ENCODE measurements around the gene RNASE8.

The RNASE8 gene

DNA sequence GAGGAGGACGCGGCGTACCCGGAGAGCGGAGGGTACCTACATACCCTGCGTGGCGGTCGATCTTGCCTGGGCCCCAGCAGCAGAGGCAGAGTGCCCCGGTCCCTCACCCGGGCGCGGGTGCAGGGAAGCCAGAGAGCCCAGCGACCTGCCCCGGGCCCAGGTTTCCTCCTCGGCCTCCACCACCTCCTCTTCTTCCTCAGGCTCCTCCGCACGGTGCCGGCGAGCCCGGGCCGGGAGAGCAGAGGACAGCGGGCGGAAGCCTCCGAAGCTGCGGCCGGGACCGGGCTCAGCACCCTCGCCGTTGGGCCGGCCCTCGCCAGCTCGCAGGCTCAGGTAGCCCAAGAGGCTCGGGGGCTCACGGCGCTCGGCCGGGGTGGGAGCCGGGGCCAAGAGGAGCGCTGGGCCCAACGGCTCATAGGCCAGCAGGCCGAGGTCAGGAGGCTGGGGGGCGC is 34.2 kb downstream of the RNASE8 start:
- no peak for DNase-seq (ENCODE audit: low read depth in 2 of 3, low spot score in 1 of 3)

DNA sequence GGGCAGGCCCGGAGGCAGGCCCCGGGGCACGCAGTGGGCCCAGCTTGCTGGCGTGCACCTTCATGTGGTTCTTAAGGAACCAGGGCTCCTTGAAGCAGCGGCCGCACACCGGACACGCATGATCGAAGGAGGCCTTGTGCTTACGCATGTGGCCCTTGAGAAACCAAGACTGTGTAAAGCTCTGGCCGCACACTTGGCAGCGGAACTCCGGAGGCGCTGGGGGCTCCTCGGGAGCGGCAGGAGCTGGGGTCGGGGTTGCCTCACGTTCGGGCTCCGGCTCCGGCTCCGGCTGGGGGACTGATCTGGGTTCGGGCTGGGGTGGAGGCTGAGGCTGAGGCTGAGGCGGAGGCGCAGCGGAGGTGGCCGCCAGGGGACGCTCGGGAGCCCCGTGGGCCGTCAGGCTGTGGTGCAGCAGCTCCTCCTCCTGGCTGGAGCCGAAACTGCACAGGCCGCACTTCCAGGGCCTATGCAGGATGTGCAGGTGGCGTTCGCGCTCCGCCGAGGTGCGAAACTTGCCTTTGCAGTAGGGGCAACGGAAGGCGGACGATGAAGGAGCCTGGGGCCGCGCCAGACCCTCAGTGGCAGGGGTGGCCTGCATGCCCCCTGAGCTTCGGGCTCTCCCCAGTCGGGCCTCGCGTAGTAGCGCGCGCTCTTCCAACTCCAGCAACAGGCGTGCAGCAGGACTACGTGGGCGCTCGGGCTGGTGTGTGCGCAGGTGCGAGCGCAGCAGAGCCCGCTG is 34.8 kb downstream of the RNASE8 start:
- peak; percentile 83 to 96 (median 87) for DNase-seq (ENCODE audit: low read depth in 2 of 3, low spot score in 1 of 3)

DNA sequence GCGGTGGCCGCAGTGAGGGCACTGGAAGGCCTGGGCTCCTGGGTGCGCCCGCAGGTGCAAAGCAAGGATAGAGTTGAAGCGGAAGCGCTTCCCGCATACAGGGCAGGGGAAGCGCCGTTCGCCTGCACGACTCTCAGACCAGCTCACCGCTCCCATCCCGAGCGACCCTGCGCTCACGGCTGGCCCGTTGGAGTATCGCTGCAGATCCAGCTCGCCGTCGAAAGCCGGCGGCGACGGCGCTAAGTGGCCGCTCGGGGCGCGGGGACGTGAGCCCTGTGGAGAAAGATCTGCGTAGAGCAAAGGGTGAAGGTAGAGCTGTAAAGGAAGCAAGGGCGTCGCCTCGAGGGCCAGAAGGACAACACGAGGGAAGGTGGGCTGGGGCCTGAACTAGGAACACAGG is 35.4 kb downstream of the RNASE8 start:
- no peak for DNase-seq (ENCODE audit: low read depth in 2 of 3, low spot score in 1 of 3)

DNA sequence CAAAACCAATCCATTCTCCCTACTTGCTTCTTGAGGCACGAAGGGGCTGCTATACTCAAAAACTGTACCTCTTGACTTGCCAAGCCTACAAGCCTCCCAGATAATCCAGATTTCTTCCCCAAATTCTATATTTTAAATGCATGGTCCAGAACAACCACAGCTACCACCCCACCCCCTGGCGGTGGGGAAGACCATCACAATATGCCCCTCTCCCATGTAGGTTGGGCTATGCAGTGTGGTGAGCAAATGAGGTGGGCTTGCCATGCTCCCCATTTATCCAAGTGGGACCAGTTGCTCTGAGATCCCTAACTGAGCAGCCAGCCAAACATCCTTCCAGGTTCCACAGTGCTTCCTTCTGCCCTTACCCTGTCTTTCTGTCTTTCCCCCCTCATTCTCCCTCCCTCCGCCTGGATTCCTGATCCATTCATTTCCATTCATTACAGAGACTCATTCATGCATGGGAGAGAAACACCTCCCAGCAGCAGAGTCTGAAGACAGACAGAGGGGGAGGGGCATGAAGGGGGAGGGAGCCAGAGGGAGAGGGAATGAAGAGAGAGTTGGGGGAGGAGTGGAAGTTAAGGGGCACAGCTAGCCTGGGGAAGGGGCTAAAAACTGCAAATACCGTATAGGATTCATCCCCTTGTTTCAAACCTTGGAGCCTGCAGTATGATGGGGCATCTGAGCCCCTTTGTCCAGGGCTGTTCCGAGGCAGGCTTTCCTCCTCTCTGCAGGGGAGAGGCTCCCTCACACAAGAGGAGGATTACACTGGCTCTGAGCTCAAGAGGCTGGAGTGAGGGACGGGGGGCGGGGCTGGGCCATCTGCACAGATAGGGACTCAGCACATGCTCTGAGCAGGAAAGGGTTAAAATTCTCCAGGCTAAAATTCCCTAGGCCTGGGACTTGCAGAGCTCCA is 36.4 kb downstream of the RNASE8 start:
- DNase-seq (ENCODE audit: low read depth in 2 of 3, low spot score in 1 of 3) = no peak

DNA sequence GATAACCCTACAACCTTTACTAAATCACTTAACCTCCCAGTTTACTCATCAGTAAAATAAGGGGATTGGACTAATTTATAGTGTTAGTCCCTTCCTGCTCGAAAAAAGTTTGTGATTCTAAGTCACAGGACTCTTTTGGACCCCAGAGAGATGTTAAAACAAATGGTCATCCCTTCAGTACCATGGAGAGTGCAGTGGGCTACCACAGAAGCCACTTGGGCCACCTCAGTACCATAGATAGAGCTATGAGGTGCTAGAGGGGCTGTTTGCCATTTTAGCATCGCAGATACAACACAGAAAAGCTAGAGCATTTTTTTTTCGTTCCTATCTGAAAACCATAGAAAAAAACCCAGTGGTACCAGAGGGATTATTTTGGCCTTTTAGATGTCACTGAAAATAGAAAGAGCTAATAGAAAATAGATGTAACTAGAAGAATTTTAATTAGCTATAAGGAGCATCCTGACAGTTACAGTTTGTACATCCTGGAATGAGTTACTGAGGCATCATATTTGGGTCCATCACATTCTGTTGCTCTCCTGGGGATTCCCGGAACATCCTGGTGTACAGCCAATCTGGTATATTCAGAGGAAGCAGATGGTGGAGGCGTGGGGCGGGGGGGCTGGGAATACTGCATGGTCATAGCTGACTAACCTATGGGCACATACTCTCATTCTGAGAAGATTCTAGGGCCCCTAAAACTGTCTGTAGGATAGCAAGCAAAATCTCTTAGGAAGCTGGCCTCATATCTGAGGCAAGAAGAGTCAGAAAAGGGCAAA is 38.0 kb downstream of the RNASE8 start:
- no peak for DNase-seq (ENCODE audit: low read depth in 2 of 3, low spot score in 1 of 3)

DNA sequence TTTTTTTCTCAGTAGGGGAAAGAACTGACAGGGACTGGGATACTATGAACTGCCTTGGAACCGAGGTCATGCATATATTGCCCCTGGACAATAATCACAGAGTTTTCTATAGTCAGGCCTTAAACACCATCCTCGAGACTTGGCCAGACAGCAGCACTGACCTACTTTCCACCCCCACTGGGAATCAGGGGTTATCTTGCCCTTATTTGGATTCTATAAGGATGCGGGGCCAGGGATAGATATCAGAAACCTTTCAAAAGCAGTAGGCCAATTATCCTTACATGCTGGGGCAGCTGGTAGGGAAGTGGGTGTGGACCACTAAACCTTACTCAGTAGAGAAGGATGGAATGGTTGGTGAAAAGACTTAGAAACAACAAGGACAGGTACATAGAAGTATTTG is 38.8 kb downstream of the RNASE8 start:
- DNase-seq (ENCODE audit: low read depth in 2 of 3, low spot score in 1 of 3) = no peak

DNA sequence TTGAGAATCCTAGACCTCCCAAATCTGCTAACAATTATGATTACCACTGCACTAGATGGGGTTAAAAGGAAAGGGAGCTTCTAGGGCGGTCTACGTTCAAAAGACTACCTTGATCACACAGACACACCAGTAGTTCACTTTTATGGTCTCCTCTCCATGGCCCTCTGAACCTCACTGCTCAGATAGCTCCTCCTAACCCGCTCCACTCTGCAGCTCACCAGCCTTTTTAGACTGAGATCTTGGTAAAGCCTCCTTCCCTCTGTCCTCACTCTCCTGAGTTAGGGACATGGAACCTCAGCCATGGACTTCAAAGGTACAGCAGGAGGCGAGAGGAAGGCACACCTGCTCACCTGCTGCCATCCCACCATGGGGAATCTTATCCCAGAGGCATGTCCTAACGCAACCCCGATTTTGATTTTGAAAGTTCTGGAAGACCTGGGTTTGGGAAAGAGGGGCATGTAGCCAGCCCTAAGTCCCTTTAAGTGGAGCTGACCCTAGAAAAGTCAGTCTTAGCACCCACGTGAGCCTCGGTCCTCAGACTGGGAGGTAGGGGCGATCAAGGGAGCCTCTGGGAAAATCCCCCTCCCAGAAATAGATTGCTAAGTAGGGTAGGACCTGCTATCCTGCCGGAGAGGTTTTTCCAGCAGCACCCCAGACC is 39.5 kb downstream of the RNASE8 start:
- no peak for DNase-seq (ENCODE audit: low read depth in 2 of 3, low spot score in 1 of 3)

DNA sequence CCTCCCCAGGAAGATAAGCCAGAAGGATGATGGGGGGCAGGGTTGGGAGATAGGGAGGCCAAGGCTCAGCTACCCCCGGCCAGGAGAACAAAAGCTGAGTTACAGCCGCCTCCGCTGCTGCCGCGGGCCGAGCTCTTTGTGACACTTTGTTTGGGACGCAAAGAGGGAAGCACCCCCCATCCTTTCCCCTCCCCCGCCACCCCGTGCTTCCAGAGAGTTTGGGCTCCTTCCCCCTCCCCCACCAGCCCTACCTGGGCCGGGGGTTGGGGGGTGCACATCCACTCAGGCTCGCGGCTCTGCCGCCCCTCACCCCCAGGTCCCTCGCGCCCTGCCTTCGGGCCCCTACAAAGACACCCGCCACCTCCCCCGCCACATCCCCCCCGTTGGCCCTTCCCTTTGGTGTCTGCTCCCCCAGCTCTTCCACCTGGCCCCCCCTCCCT is 40.0 kb downstream of the RNASE8 start:
- DNase-seq (ENCODE audit: low read depth in 2 of 3, low spot score in 1 of 3) = no peak

DNA sequence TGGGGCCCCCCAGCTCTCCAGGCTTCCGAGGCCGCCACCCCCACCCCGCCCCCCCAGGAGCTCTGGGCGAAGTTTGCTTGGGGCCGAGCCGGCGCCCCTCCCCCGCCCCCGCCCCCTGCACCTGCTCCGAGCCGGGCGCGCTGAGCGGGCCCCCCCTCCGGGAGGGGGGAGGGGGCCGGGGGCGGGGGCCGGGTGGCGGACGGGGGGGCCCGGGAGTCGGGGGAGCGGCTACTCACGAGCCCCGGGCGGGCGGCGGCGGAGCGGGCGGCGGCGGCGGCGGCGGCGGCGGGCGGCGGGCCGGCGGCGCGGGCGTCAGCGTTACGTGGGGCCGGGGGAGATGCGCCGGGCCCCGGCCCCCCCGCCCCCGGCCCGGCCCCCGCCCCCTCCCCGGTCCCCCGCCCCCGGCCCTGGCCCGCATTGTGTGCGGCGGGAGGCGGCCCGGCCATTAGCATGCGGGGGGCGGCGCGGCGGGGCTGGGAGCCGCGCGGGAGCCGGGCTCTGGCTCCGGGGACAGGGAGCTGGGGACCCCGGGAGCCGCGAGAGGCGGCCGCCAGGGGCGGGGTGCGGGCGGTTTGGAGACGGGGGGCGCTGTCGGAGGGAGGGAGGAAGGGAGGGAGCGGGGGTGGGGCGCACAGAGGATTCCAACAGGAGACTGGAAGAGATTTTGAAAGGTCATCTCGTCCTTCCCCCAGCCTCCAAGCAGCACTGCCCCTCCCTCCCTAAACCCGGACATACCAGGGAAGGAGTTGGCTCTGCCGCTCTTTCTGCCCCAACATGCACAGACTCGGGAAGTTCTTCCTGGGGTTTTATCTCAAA is 40.7 kb downstream of the RNASE8 start, which contains the start of gene ZNF219:
Gene ZNF219, minus strand, starts transcription at position 580 of the 816 bp plus-strand sequence. CDS start 5,064 bp downstream, outside the sequence.
- no peak for DNase-seq (ENCODE audit: low read depth in 2 of 3, low spot score in 1 of 3)

DNA sequence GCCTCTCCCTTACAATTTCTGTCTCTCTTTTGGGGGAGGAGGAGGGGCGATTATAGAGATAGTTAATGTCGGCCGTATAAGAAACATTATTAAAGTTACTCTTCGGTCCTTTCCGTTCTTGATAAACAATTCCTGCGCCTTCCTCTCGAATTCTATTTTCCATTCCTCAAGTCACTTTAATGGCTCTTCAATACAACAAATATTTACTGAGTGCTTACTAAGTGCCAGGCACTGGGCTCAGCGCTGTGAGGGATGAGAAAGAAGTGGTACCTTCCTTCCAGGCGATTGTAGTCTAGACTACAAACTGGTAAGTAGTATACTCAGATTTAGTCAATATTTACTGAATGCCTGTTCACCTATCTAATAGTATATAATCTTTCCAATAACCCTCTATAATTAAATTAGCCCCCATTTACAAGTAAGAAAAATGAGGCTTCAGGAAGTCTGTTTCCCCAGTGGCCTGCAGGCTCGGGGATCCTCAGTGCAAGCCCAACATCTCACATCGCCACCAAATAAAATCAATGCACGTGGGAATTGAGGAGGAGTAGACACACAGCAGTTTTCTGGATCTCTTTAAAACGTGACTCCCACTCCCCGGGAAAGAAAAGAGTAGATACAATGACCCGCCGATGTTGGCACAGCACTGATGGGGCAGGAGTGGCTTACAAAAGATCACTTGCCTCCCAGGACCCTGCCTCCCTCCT is 41.4 kb downstream of the RNASE8 start:
- no peak for DNase-seq (ENCODE audit: low read depth in 2 of 3, low spot score in 1 of 3)

DNA sequence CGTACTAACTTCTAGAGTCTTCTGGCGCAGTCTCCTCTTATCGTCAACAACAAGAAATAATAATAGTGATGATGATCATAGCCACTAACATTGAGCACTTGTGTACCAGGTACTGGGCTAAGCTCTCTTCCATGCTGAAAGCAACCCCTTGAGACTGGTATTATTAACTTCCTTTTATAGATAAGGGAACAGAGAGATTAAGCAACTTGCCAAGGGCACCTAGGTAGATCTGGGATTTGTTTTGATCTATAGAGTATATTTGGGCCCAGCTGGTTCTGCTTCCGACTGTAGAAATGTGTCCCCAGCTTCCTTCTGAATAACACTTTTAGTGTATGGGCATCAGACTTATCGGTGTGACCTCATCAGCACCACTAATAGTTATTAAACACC is 42.0 kb downstream of the RNASE8 start:
- no peak for DNase-seq (ENCODE audit: low read depth in 2 of 3, low spot score in 1 of 3)

DNA sequence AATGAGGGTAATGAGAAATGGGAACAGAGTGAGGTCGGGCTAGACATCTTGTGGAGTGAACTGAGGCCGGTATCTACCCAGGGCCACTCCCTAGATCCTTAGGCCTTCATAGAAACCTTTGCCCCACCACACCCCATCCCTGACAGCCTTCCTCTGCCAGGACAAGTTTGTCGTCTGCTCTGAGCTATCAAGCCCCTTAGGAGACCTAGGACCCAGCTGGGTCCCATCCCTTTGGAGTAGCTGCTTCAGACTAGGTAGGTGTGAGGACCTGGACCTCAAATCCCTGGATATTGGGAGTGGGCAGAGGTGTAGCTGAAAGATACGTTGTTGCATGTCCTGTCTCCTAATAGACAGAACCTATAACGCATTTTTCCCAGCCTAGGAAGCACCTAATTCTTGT is 43.3 kb downstream of the RNASE8 start, which contains the start of gene TMEM253:
Gene TMEM253, plus strand, starts transcription at position 136 of the 400 bp plus-strand sequence. CDS start 278 bp downstream, outside the sequence.
- no peak for DNase-seq (ENCODE audit: low read depth in 2 of 3, low spot score in 1 of 3)

DNA sequence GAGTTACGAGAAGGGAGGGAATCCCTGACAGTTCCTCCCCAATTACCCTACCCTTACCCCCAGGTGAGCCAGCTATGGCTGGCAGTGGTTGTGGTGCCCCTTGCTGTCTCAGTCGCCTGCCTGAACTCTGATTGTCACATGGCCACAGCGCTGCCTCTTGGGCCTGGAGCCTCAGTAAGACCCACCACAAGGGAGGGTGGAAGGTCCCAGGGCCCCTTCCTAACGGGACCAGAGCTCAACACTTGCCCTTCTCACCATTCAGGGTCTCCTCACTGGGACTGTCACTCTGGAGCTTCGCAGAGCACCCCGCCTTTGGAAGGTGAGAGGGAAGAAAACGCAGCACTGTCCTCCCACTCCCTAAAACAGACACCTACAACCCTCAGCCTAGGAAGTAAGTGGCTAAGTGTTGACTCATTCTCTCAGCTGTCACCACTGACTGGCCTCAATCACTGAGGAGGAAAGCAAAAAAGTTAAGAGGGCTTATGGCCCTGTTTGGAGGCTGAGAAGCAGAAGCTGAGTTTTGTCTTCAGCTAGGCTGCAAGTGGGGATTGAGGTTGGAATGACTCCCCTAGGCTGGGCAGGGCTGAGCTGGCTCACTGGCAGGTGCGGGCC is 44.3 kb downstream of the RNASE8 start:
- no peak for DNase-seq (ENCODE audit: low read depth in 2 of 3, low spot score in 1 of 3)

DNA sequence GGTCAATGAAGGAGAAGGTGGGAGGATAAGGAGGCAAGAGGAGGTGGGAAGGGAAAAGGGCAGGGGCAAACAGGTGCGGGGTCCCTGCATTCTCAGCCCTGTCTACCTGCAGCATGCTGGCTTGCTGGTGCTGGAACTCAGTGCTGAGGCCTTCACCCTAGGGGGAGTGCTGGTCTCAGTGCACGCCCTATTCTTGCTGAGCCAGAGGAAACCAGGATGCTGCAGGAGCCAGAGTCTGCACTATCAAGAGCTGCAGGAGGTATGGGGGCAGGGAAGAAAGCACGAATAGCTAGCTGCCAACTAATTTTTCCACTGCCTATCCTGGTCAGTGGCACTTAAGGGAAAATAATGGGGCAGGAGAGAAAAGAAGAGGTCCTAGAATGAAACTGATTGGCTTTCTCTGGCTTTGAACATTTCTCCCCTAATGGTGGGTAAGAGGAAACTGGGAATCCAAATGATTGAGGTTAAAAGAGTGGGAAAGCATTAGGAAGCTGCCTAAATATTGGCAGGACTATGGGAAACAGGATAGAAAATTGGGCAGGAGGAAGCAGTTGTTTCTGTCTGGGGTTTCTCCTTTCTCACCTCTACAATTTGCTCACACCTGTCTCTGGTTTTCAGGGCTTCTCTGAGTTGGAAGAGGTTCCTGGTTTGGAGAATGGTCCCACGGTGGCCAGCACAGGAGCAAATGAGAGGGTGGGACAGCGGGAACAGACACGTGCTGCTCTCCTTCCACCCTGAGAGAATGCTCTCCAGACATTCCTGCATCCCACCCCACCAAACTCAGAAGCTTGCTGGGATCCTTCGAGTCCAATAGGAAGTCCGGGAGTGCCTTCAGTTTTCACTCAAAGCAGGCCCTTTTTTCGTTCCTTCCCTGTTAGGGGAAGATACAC is 45.1 kb downstream of the RNASE8 start:
- no peak for DNase-seq (ENCODE audit: low read depth in 2 of 3, low spot score in 1 of 3)

DNA sequence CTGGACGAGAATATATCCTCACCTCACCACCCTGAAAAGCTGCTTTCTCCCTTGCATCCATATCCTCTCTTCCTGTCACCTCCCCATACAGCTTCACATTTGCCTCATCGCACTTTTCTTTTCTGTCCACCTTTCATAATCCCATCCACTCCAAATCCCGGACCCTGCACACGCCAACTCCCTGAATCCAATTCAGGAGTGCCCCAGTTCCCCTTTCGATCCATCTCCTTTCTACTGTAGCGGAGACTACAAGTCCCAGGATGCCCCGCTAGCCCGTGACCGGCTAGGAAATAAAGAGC is 45.7 kb downstream of the RNASE8 start:
- no peak for DNase-seq (ENCODE audit: low read depth in 2 of 3, low spot score in 1 of 3)

DNA sequence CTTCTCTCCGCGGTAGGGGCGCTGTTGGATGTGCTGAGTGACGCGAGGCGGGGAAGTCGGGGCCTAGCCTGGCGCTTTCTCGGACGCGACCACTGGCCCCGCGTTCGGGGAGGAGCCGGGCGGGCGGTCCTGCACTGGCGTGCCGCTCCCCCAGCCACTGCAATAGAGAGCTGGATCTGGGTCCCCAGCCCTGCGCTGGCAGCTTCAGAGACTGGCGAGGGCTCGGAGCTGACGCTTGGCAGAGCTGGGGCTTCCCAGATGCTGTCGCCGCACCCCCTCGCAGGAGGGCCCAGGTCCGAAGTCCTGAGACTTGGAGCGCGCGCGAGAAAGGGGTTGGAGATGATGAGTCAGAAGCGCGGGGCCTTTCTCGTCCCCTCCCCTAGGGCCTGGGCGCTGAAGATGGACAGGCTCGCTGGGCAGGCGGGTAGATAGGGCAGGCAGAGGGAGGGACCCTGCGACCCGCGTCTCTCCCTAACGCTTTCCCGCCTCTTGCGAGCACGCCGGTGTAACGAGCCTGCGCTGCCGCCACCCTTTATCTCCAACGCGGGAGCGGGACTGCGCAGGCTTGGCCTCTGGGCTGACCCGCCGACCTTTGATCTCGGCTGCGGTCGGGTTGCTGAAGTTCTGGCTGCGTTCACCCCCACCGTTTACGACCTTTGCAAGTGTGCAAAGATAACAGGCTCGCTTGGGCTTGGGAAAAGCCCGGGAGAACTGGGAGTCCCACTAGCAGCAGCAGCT is 46.3 kb downstream of the RNASE8 start:
- peak; percentile 91 to 93 (median 92) for DNase-seq (ENCODE audit: low read depth in 2 of 3, low spot score in 1 of 3)

DNA sequence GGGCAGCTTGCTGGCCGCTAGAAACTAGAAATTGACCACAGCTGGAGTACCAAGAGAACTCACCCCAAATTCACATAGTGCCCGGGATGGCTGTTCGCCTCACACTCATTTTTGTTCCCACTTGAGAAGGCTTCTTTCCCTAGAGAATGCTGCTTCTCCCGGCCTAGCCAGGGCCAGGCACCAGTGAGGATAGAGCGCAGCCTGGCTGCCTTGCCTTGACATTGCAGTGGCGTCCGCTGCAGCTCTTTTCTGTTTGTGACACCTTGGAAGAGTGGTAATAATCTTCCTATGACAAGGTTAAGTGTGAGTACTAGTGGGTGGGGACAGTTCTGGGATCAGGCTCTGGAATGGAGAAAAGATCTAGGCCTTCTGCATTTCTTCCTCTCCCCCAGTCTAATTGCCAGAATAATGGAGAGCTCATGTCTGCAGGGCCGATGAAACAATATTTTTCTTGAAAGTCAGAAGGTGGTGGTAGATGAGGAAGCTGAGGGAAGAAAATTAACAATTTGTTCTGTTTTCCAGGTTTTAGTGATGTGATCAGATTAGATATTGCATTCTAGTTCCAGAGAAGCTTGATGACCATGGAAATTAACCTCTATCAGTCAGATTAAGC is 46.9 kb downstream of the RNASE8 start:
- peak in 2 of 3 donors; percentile 35 to 49 for DNase-seq (ENCODE audit: low read depth in 2 of 3, low spot score in 1 of 3)

Measured in stimulated activated CD4-positive, alpha-beta T cell treated with anti-CD3 and anti-CD28 coated beads, Interleukin-12 subunit alpha, Interleukin-12 subunit beta, amount 100 ng/mL, for 48 hours (primary cell).